Measurements from ENCODE around the gene CHD9NB. TPM values are rescaled to one million over a fixed set of nuclear protein-coding genes. Genes with fewer than 3 reads are reported as not detected.
A peak's percentile ranks its signal among the peaks of the same experiment; 100 is the strongest.
"Not testable (repeated sequence)": the region's sequence is repeated elsewhere in the genome, so short reads cannot be mapped to it uniquely, and the experiment has no call there.

The CHD9NB gene
- total RNA-seq, 1 experiment from 2014 or later: 0.40 TPM

- no peaks in the 10 kb centered on the region for H3K9me2 ChIP-seq (replicated peaks; ENCODE audit: low read length)
- ATAC-seq: peak; percentile 83
- peak; percentile 69 for DNase-seq
- H3K36me3 ChIP-seq (ENCODE audit: low read depth, low read length): no peaks in the 10 kb centered on the region
- H3K27ac ChIP-seq (ENCODE audit: low read length): peak overlapping the region; percentile 72
- ChIA-PET CTCF (interaction anchor here (0.7 kb wide), 1 partner anchor 25 kb away, joined by 4 read pairs; no protein-coding TSS in a partner anchor), POLR2A (ENCODE audit: unreplicated experiment) (no interaction called here)
- peak overlapping the region; percentile 47; the same call in 1 of the 2 replicates for H3K4me3 ChIP-seq (ENCODE audit: low read length)
- no peaks in the 10 kb centered on the region for H4K20me1 ChIP-seq (ENCODE audit: low read length)
- no TSS peak for BruUV-seq (replicated peaks)
- no peaks in the 10 kb centered on the region for H3F3A ChIP-seq (ENCODE audit: low read length, unreplicated experiment)
- TF ChIP-seq EZH2 (IDR thresholded peaks at IDR 0.05; ENCODE audit: low read length, unreplicated experiment): no peak
- TF ChIP-seq CTCF (conservative IDR thresholded peaks at IDR 0.05; ENCODE audit: low read depth, low read length): no peak
- TF ChIP-seq EZH2phosphoT487 (IDR thresholded peaks at IDR 0.05; ENCODE audit: borderline replicate concordance, low read length): no peak
- peak overlapping the region; percentile 17; the same call in 1 of the 2 replicates for H3K9ac ChIP-seq (ENCODE audit: low read length)
- H2AFZ ChIP-seq (ENCODE audit: low read length): 0 out of 2 replicates have a peak overlapping the region, but pooled peaks have one; percentile 38
- peaks cover 19% of the 10 kb centered on the region for H3K4me1 ChIP-seq (ENCODE audit: insufficient read depth, low read length)
- H3K4me2 ChIP-seq (ENCODE audit: low read length): peak overlapping the region; percentile 61
- H3K27me3 ChIP-seq (ENCODE audit: low read length): no peaks in the 10 kb centered on the region
- H3K9me3 ChIP-seq (ENCODE audit: low read length): no peaks in the 10 kb centered on the region
- intact Hi-C loops (cut with micrococcal nuclease): loop anchor here (1.0 to 2.0 kb wide), 2 partner anchors 18 to 26 kb away; partner anchors contain the start of gene CHD9
- peaks cover 3% of the 10 kb centered on the region for H3K79me2 ChIP-seq (ENCODE audit: low read length)
These were observed 27.8 kb upstream of the CHD9NB start for GRCh38 chr16:53080345-53081031.

- BruUV-seq (replicated peaks): no TSS peak
- Histone ChIP-seq H3K9ac (ENCODE audit: low read length) (no peak overlapping the region), H3K4me2 (ENCODE audit: low read length) (no peak overlapping the region), H3K27ac (ENCODE audit: low read length) (no peak overlapping the region), H3K36me3 (ENCODE audit: low read depth, low read length) (no peaks in the 10 kb centered on the region; the same call in 1 of the 2 replicates), H3K9me3 (ENCODE audit: low read length) (no peaks in the 10 kb centered on the region), H3K4me3 (ENCODE audit: low read length) (no peak overlapping the region), H3K27me3 (ENCODE audit: low read length) (no peaks in the 10 kb centered on the region), H3K9me2 (replicated peaks; ENCODE audit: low read length) (no peaks in the 10 kb centered on the region), H3F3A (ENCODE audit: low read length, unreplicated experiment) (no peaks in the 10 kb centered on the region), H3K4me1 (ENCODE audit: insufficient read depth, low read length) (peaks cover 19% of the 10 kb centered on the region), H4K20me1 (ENCODE audit: low read length) (no peaks in the 10 kb centered on the region), H3K79me2 (ENCODE audit: low read length) (peaks cover 3% of the 10 kb centered on the region), H2AFZ (ENCODE audit: low read length) (no peak overlapping the region)
- intact Hi-C loops (cut with micrococcal nuclease): no loop called here
- ChIA-PET POLR2A (ENCODE audit: unreplicated experiment) (no interaction called here), CTCF (no interaction called here)
- DNase-seq: no peak
- TF ChIP-seq CTCF (conservative IDR thresholded peaks at IDR 0.05; ENCODE audit: low read depth, low read length): no peak
- no peak for TF ChIP-seq EZH2 (IDR thresholded peaks at IDR 0.05; ENCODE audit: low read length, unreplicated experiment)
- ATAC-seq: no peak
These were observed 26.2 kb upstream of the CHD9NB start for GRCh38 chr16:53078765-53079485.

- peaks cover 3% of the 10 kb centered on the region for H3K79me2 ChIP-seq (ENCODE audit: low read length)
- H3K9me2 ChIP-seq (replicated peaks; ENCODE audit: low read length): no peaks in the 10 kb centered on the region
- ATAC-seq: no peak
- intact Hi-C loops (cut with micrococcal nuclease): no loop called here
- ChIA-PET POLR2A (ENCODE audit: unreplicated experiment) (no interaction called here), CTCF (no interaction called here)
- no peak overlapping the region for H3K4me3 ChIP-seq (ENCODE audit: low read length)
- no peaks in the 10 kb centered on the region for H3K9me3 ChIP-seq (ENCODE audit: low read length)
- no peak for DNase-seq
- no TSS peak for BruUV-seq (replicated peaks)
- H3K4me1 ChIP-seq (ENCODE audit: insufficient read depth, low read length): peaks cover 19% of the 10 kb centered on the region
- TF ChIP-seq CTCF (conservative IDR thresholded peaks at IDR 0.05; ENCODE audit: low read depth, low read length) (no peak), EZH2phosphoT487 (IDR thresholded peaks at IDR 0.05; ENCODE audit: borderline replicate concordance, low read length) (no peak), EZH2 (IDR thresholded peaks at IDR 0.05; ENCODE audit: low read length, unreplicated experiment) (no peak)
- no peaks in the 10 kb centered on the region for H3K27me3 ChIP-seq (ENCODE audit: low read length)
- no peaks in the 10 kb centered on the region for H4K20me1 ChIP-seq (ENCODE audit: low read length)
- no peak overlapping the region for H3K9ac ChIP-seq (ENCODE audit: low read length)
- H3F3A ChIP-seq (ENCODE audit: low read length, unreplicated experiment): no peaks in the 10 kb centered on the region
- no peak overlapping the region for H2AFZ ChIP-seq (ENCODE audit: low read length)
- H3K27ac ChIP-seq (ENCODE audit: low read length): no peak overlapping the region
- H3K36me3 ChIP-seq (ENCODE audit: low read depth, low read length): no peaks in the 10 kb centered on the region; the same call in 1 of the 2 replicates
- H3K4me2 ChIP-seq (ENCODE audit: low read length): no peak overlapping the region
These were observed 25.6 kb upstream of the CHD9NB start for GRCh38 chr16:53078247-53078646.

GRCh38 chr16:53075461-53075860 is 22.8 kb upstream of the CHD9NB start:
- H3K9me3 ChIP-seq (ENCODE audit: low read length); H3K27ac ChIP-seq (ENCODE audit: low read length); H3K79me2 ChIP-seq (ENCODE audit: low read length); H3K27me3 ChIP-seq (ENCODE audit: low read length); H3K4me2 ChIP-seq (ENCODE audit: low read length); H3K9ac ChIP-seq (ENCODE audit: low read length); H3K4me3 ChIP-seq (ENCODE audit: low read length); H3K9me2 ChIP-seq (replicated peaks; ENCODE audit: low read length); BruUV-seq (replicated peaks); H4K20me1 ChIP-seq (ENCODE audit: low read length); H3K36me3 ChIP-seq (ENCODE audit: low read depth, low read length); H3F3A ChIP-seq (ENCODE audit: low read length, unreplicated experiment); ATAC-seq; H2AFZ ChIP-seq (ENCODE audit: low read length); CTCF ChIA-PET; POLR2A ChIA-PET (ENCODE audit: unreplicated experiment); DNase-seq; intact Hi-C loops (cut with micrococcal nuclease): not testable (repeated sequence)
- H3K4me1 ChIP-seq (ENCODE audit: insufficient read depth, low read length): peaks cover 11% of the 10 kb centered on the region

All from PC-3 (cell line).